Neural cell (in vitro differentiated cells): ENCODE measurements around the gene ZNF438. TPM values are rescaled to one million over a fixed set of nuclear protein-coding genes. Genes with fewer than 3 reads are reported as not detected.

Experiments
- H2AFZ ChIP-seq: fragments of 200-600, 300-800 bp; sonication (generic), shearing (Covaris generic); 2 replicates; pipeline ENCODE4 v1.6.0; 2014; ENCODE audit warnings: low read depth, mild to moderate bottlenecking, antibody characterized with exemption, low read length, moderate library complexity
- H3F3A ChIP-seq: fragments of 200-600 bp; shearing (Covaris generic); 2 replicates; pipeline ENCODE4 v1.6.1; 2016; ENCODE audit warnings: mild to moderate bottlenecking, moderate library complexity, mixed read lengths, antibody characterized with exemption, low read length; ENCODE audit not compliant: insufficient read depth, poor library complexity, severe bottlenecking
- H3K27ac ChIP-seq: fragments of 200-600, 300-800 bp; sonication (generic), shearing (Covaris generic); 2 replicates; pipeline ENCODE4 v1.5.1; 2014; ENCODE audit warnings: mild to moderate bottlenecking, low read length, moderate library complexity
- H3K27me3 ChIP-seq: fragments of 300-800, 200-600 bp; sonication (generic), shearing (Covaris generic); 2 replicates; pipeline ENCODE4 v1.6.0; 2014; ENCODE audit warnings: mild to moderate bottlenecking, low read depth, low read length, moderate library complexity; ENCODE audit not compliant: insufficient read depth
- H3K36me3 ChIP-seq: fragments of 300-800, 200-600 bp; sonication (generic), shearing (Covaris generic); 2 replicates; pipeline ENCODE4 v1.5.1; 2014; ENCODE audit warnings: mild to moderate bottlenecking, antibody characterized with exemption, low read length, moderate library complexity; ENCODE audit not compliant: insufficient read depth
- H3K4me2 ChIP-seq: fragments of 300-800, 200-600 bp; sonication (generic), shearing (Covaris generic); 2 replicates; pipeline ENCODE4 v1.6.0; 2014; ENCODE audit warnings: mild to moderate bottlenecking, low read length
- H3K4me3 ChIP-seq: fragments of 300-800, 200-600 bp; sonication (generic), shearing (Covaris generic); 2 replicates; pipeline ENCODE4 v1.5.1; 2014; ENCODE audit warnings: mild to moderate bottlenecking, low read length, moderate library complexity
- H3K79me2 ChIP-seq: fragments of 200-600 bp; shearing (Covaris generic); replicated peaks from 2 replicates; pipeline ENCODE4 v1.6.0; 2014; ENCODE audit warnings: mild to moderate bottlenecking, low read length, moderate library complexity; ENCODE audit not compliant: insufficient read depth
- H3K9ac ChIP-seq: fragments of 300-800, 200-600 bp; sonication (generic), shearing (Covaris generic); 2 replicates; pipeline ENCODE4 v1.6.1; 2016; ENCODE audit warnings: mild to moderate bottlenecking, low read length, mixed read lengths
- H3K9me2 ChIP-seq: fragments of 200-600 bp; shearing (Covaris generic); 2 replicates; pipeline ENCODE4 v1.6.1; 2016; ENCODE audit warnings: mild to moderate bottlenecking, low read length, mixed read lengths; ENCODE audit not compliant: insufficient read depth
- H3K9me3 ChIP-seq: fragments of 200-600, 300-800 bp; sonication (generic), shearing (Covaris generic); 2 replicates; pipeline ENCODE4 v1.6.1; 2016; ENCODE audit warnings: mild to moderate bottlenecking, mixed run types, low read length, moderate library complexity, mixed read lengths
- H4K20me1 ChIP-seq: fragments of 200-600 bp; shearing (Covaris generic); 2 replicates; pipeline ENCODE4 v1.6.1; 2016; ENCODE audit warnings: mild to moderate bottlenecking, mixed run types; ENCODE audit not compliant: insufficient read depth
- CTCF ChIP-seq: fragments of 450-650 bp; IDR thresholded peaks from 2 replicates; pipeline ENCODE4 v1.5.1; 2014; ENCODE audit warnings: antibody characterized with exemption, mild to moderate bottlenecking, moderate library complexity; ENCODE audit not compliant: poor library complexity, severe bottlenecking
- EP300 ChIP-seq: fragments of 450-650 bp; conservative IDR thresholded peaks from 2 replicates; pipeline ENCODE4 v1.6.1; 2014; ENCODE audit warnings: antibody characterized with exemption, mild to moderate bottlenecking, moderate library complexity; ENCODE audit not compliant: poor library complexity, severe bottlenecking
- EZH2 ChIP-seq: fragments of 200-600, 300-800 bp; shearing (Covaris generic), sonication (generic); IDR thresholded peaks from 2 replicates; pipeline ENCODE4 v1.6.1; 2014; ENCODE audit warnings: antibody characterized with exemption, low read length, borderline replicate concordance, mild to moderate bottlenecking; ENCODE audit not compliant: insufficient read depth, poor library complexity, severe bottlenecking
- MXI1 ChIP-seq: fragments of 450-650 bp; conservative IDR thresholded peaks from 2 replicates; pipeline ENCODE4 v1.6.1; 2014; ENCODE audit warnings: antibody characterized with exemption, mild to moderate bottlenecking; ENCODE audit not compliant: poor library complexity, severe bottlenecking
- POLR2AphosphoS5 ChIP-seq: IDR thresholded peaks from 2 replicates; pipeline ENCODE4 v1.6.1; 2012
- RAD21 ChIP-seq: fragments of 450-650 bp; conservative IDR thresholded peaks from 2 replicates; pipeline ENCODE4 v1.6.1; 2014; ENCODE audit warnings: antibody characterized with exemption, mild to moderate bottlenecking, moderate library complexity
- SMC3 ChIP-seq: fragments of 450-650 bp; conservative IDR thresholded peaks from 2 replicates; pipeline ENCODE4 v1.6.1; 2014; ENCODE audit warnings: antibody characterized with exemption, mild to moderate bottlenecking, moderate library complexity; ENCODE audit not compliant: poor library complexity
- TAF1 ChIP-seq: IDR thresholded peaks from 2 replicates; pipeline ENCODE4 v1.6.1; 2012; ENCODE audit warnings: low read depth
- polyA plus RNA-seq: library from polyadenylated mRNA; depleted of rRNA; stranded (reverse); fragments of >200 nt; gene quantifications from 2 replicates; pipeline ENCODE4 v1.2.3, GENCODE V29; 2014
- TF ChIP-seq, protein P1 (sequence below): IDR thresholded peaks from 2 replicates; pipeline ENCODE4 v1.6.1; 2012; ENCODE audit warnings: borderline replicate concordance

ZNF438 gene
- polyA plus RNA-seq, 1 donor from 2014 or later, result 0.78 TPM

DNA sequence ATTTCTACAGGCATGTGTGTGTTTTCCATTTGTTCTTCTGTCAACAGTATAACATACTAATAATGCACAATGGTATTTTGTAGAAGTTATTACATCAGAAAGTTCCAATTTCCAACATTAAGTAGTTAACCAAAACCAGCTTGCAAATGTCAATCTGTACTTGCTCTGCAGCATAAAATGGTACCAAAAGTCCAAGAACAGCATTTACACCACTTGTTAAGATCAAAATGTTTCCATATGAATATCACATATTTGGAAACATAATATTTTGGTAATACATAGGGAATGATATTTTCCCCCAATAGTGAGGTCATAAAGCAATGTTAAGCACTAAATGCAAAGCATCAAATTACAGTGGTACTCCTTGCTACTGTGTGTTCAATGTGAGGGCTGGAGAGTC, 162.1 kb downstream of the ZNF438 start:
- no peaks in the 10 kb centered on the region for H4K20me1 ChIP-seq
- no peaks in the 10 kb centered on the region for H3K79me2 ChIP-seq
- no peak overlapping the region for H3K27ac ChIP-seq

GRCh38 chr10:30868611-30869010, 163.1 kb downstream of the ZNF438 start:
- H3K9me2 ChIP-seq, result no peaks in the 10 kb centered on the region
- no peak overlapping the region for H3K9ac ChIP-seq
- no peak overlapping the region for H3K4me3 ChIP-seq
- no peak overlapping the region for H3K4me2 ChIP-seq
- no peaks in the 10 kb centered on the region for H3K36me3 ChIP-seq
- H3K27me3 ChIP-seq, result no peaks in the 10 kb centered on the region
- H3K79me2 ChIP-seq, result no peaks in the 10 kb centered on the region
- TF ChIP-seq SMC3 (no peak), EP300 (no peak), CTCF (no peak), POLR2AphosphoS5 (no peak), EZH2 (no peak), RAD21 (no peak), MXI1 (no peak), TAF1 (no peak)
- TF ChIP-seq, protein P1, sequence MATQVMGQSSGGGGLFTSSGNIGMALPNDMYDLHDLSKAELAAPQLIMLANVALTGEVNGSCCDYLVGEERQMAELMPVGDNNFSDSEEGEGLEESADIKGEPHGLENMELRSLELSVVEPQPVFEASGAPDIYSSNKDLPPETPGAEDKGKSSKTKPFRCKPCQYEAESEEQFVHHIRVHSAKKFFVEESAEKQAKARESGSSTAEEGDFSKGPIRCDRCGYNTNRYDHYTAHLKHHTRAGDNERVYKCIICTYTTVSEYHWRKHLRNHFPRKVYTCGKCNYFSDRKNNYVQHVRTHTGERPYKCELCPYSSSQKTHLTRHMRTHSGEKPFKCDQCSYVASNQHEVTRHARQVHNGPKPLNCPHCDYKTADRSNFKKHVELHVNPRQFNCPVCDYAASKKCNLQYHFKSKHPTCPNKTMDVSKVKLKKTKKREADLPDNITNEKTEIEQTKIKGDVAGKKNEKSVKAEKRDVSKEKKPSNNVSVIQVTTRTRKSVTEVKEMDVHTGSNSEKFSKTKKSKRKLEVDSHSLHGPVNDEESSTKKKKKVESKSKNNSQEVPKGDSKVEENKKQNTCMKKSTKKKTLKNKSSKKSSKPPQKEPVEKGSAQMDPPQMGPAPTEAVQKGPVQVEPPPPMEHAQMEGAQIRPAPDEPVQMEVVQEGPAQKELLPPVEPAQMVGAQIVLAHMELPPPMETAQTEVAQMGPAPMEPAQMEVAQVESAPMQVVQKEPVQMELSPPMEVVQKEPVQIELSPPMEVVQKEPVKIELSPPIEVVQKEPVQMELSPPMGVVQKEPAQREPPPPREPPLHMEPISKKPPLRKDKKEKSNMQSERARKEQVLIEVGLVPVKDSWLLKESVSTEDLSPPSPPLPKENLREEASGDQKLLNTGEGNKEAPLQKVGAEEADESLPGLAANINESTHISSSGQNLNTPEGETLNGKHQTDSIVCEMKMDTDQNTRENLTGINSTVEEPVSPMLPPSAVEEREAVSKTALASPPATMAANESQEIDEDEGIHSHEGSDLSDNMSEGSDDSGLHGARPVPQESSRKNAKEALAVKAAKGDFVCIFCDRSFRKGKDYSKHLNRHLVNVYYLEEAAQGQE, result no peak
- no peaks in the 10 kb centered on the region for H3F3A ChIP-seq
- no peaks in the 10 kb centered on the region for H3K9me3 ChIP-seq
- H3K27ac ChIP-seq, result no peak overlapping the region
- H4K20me1 ChIP-seq, result no peaks in the 10 kb centered on the region
- H2AFZ ChIP-seq, result no peak overlapping the region

More for the DNA sequence above, 162.1 kb downstream of the ZNF438 start:
- H3K9me3 ChIP-seq, result no peaks in the 10 kb centered on the region
- no peaks in the 10 kb centered on the region for H3K9me2 ChIP-seq
- TF ChIP-seq CTCF (no peak), RAD21 (no peak), POLR2AphosphoS5 (no peak), EP300 (no peak), EZH2 (no peak), TAF1 (no peak), MXI1 (no peak), SMC3 (no peak)
- TF ChIP-seq, protein P1, result no peak
- H3K9ac ChIP-seq, result no peak overlapping the region
- no peaks in the 10 kb centered on the region for H3K27me3 ChIP-seq
- H2AFZ ChIP-seq, result no peak overlapping the region
- H3K36me3 ChIP-seq, result no peaks in the 10 kb centered on the region
- H3F3A ChIP-seq, result no peaks in the 10 kb centered on the region
- no peak overlapping the region for H3K4me2 ChIP-seq
- H3K4me3 ChIP-seq, result no peak overlapping the region
